Measurements from ENCODE around the gene PLPPR2.
"Not testable (repeated sequence)": the region's sequence is repeated elsewhere in the genome, so short reads cannot be mapped to it uniquely, and the experiment has no call there.

Gene PLPPR2, protein sequence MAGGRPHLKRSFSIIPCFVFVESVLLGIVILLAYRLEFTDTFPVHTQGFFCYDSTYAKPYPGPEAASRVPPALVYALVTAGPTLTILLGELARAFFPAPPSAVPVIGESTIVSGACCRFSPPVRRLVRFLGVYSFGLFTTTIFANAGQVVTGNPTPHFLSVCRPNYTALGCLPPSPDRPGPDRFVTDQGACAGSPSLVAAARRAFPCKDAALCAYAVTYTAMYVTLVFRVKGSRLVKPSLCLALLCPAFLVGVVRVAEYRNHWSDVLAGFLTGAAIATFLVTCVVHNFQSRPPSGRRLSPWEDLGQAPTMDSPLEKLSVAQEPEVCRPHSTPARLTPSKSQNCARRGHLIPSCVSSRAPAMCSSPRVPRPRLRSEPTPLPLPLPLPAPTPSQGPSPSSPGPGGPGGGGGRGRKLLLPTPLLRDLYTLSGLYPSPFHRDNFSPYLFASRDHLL

DNA sequence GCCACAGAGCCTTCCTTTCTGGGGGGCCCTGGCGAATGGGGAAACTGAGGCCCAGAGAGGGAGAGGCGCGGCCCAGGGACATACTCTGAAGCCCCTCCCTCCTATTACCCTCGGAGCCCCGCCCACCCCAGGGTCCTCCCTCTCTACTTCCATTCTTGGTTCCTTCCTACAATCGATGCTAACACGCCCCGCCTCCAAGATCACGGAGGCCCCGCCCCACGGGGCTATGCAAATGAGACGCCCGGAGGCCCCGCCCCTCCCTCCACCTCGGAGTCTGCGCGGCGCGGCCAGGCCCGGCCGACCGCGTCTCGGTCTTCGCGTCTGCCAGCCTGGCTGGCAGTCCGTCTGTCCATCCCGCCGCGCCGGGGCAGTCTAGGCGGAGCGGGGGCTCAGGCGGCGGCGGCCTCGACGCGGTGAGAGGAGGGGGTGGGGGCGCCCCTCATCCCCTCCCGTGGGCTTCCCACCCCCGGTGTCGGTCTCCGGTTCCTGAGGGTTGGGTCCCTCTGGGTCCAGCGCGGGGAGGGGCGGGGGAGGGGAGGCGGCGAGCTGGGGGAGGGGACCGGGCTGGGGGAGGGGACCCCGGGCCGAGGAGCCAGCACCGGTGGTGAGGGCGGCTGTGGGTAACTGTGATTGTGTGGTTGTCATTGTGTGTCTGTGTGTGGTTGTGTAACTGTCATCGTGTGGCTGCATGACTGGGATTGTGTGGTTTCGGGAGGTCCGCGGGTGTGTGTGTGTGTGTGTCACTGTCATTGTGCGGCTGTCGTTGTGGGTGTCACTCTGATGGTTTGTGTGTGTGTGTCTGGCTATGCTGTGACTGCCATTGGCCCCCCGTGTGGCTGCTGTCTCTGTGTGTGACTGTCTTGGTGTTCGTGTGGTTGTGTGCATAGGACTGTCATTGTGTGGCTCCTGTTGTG is at the start of gene PLPPR2:
TSS of gene PLPPR2 (plus strand) at position 273 of the 914 bp plus-strand sequence. CDS start 2,242 bp downstream, outside the sequence.
- DNase-seq (ENCODE audit: low read depth) = peak; percentile 87
- no peak within 1 kb of the TSS; the same call in 1 of the 2 replicates for H3K4me3 ChIP-seq (ENCODE audit: low read depth, low read length)

DNA sequence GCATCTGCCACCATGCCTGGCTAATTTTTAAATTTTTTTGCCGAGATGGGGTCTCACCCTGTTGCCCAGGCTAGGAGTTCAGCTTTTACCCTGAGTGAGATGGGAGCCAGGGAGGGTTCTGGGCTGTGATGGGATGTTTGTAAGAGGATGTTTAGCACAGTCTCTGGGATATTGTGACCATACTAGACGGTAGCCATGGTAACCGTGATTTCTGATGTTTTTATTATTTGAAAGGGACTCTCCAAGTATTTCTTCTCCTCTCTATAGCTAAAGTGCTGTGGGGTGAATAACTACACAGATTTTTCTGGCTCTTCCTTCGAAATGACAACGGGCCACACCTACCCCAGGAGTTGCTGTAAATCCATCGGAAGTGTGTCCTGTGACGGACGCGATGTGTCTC is 48.9 kb upstream of the PLPPR2 start:
- no peak for DNase-seq (ENCODE audit: low read depth)
- TF ChIP-seq, protein P1, sequence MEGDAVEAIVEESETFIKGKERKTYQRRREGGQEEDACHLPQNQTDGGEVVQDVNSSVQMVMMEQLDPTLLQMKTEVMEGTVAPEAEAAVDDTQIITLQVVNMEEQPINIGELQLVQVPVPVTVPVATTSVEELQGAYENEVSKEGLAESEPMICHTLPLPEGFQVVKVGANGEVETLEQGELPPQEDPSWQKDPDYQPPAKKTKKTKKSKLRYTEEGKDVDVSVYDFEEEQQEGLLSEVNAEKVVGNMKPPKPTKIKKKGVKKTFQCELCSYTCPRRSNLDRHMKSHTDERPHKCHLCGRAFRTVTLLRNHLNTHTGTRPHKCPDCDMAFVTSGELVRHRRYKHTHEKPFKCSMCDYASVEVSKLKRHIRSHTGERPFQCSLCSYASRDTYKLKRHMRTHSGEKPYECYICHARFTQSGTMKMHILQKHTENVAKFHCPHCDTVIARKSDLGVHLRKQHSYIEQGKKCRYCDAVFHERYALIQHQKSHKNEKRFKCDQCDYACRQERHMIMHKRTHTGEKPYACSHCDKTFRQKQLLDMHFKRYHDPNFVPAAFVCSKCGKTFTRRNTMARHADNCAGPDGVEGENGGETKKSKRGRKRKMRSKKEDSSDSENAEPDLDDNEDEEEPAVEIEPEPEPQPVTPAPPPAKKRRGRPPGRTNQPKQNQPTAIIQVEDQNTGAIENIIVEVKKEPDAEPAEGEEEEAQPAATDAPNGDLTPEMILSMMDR (IDR thresholded peaks at IDR 0.05; ENCODE audit: insufficient read depth, low read depth, low read length, missing control alignments) = no peak
- H3K4me3 ChIP-seq (ENCODE audit: low read depth, low read length) = no peak overlapping the region

More for the DNA sequence above, at the start of gene PLPPR2:
- TF ChIP-seq, protein P1 (IDR thresholded peaks at IDR 0.05; ENCODE audit: insufficient read depth, low read depth, low read length, missing control alignments) = no peak

DNA sequence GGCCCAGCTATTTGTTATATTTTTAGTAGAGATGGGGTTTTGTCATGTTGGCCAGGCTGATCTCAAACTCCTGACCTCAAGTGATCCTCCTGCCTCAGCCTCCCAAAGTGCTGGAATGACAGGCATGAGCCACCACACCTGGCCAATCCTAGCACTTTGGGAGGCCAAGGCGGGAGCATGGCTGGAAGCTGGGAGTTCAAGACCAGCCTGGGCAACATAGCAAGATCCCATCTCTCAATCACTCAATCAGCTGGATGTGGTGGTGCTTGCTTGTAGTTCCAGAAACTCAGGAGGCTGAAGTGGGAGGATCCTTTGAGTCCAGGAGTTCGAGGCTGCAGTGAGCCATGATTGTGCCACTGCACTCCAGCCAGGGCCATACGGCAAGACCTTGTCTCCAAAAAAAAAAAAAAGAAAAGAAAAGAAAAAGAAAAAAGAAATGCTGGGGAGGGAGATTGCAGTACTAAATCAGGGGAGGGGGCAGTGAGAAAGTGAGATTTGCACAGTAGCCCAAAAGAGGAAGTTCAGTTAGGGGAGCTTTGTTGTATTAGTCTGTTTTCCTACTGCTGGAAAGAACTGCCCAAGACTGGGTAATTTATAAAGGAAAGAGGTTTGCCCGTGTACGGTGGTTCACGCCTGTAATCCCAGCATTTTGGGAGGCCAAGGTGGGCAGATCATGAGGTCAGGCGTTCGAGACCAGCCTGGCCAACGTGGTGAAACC is 34.8 kb upstream of the PLPPR2 start:
- not testable (repeated sequence) for H3K4me3 ChIP-seq (ENCODE audit: low read depth, low read length); DNase-seq (ENCODE audit: low read depth)

DNA sequence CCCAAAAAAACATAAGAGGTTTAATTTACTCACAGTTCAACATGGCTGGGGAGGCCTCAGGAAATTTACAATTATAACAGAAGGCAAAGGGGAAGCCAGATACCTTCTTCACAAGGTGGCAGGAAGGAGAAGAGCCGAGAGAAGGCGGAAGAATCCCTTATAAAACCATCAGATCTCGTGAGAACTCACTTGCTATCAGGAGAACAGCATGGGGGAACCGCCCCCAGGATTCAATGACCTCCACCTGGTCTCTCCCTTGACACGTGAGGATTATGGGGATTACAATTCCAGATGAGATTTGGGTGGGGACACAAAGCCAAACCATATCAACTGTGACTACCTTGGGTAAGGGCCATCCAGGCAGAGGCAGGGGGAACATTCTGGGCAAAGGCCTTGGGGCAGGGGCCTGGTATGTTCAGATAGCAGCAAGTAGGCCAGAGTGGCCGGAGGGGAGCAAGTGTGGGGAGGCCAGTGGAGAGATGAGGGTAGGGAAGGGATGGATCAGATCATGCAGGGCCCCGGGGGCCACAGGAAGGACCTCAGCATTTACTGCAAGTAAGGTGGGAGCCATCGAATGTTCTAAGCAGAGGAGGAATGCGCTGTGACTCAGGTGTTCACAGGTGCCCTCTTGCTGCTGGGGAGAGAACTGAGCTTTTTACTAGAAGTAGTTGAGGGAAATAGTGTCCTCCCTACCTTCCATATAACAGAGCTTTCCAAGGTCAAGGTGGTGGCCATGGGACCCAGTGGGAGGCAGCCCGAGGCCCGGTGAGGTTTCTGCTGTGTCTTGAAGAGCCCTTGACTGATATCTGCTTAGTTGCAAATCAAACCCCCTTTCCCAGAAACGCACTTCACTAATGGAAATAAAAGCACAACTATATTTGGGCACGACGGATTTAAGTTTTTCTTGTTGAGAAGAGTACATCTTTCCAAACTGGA is 33.8 kb upstream of the PLPPR2 start:
- TF ChIP-seq, protein P1 (IDR thresholded peaks at IDR 0.05; ENCODE audit: insufficient read depth, low read depth, low read length, missing control alignments) = peak; percentile 9
- no peak overlapping the region for H3K4me3 ChIP-seq (ENCODE audit: low read depth, low read length)
- no peak for DNase-seq (ENCODE audit: low read depth)

DNA sequence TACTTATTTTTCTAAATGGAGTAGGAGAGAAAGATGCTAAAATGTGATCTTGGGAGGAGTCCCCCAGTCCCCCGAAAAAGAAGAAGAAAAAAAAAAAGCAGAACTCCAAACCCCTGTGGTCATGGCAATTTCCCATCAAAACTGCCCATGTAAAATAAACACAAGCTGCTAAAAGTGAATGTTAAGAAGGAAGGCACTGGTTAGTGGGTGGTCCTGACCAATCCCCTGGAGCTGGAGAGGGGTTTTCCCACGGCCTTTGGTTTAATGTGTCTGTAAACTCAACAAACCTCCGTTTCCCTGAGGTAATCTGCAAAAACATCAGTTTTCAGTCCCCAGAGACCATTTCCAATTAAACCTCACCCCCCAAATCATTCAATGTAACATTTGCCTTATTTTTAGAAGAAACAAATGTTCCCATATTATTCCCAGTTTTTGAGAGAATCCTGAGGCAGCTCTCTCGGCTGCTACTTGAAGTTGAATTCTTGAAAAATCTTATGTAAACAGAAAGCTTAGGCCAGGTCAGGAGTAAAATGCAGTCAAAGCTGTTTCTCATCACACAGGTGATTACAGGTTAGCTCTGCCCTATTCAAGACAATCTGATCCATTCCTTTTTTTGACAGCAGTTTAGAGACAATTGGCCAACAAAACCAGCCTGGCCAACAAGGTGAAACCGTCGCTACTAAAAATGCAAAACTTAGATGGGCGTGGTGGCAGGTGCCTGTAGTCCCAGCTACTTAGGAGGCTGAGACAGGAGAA is 32.8 kb upstream of the PLPPR2 start:
- TF ChIP-seq, protein P1 (IDR thresholded peaks at IDR 0.05; ENCODE audit: insufficient read depth, low read depth, low read length, missing control alignments) = no peak
- no peak overlapping the region for H3K4me3 ChIP-seq (ENCODE audit: low read depth, low read length)
- DNase-seq (ENCODE audit: low read depth) = no peak

DNA sequence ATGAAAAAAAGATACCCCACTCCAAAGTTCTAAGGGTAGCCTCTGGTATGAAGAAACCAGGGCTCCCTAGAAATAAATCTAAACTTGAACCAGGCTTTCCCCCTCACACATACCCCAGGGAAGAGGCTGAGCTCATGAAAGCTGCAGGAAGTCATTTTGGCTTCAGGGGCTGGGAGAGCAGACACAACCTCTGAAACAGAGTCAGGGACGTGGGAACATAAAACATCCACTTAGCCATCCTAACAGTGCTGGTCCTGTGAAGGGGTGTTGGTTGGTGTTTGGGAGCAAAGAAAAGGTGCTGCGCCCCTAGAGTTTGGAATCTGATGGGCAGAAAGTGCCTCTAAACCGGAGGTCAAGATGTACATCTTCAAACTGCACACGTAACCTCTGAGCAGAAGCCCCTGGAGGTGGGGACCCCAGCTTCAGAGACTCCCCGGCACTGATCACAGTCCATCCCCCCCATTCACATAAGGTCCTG is 31.6 kb upstream of the PLPPR2 start:
- TF ChIP-seq, protein P1 (IDR thresholded peaks at IDR 0.05; ENCODE audit: insufficient read depth, low read depth, low read length, missing control alignments) = no peak
- H3K4me3 ChIP-seq (ENCODE audit: low read depth, low read length) = no peak overlapping the region
- DNase-seq (ENCODE audit: low read depth) = no peak
